Adipocyte (in vitro differentiated cells): ENCODE results near the gene ANO9.

Experiments used
- DNase-seq: peaks from one replicate; pipeline ENCODE4 v3.0.0-alpha.2; 2015; ENCODE audit warnings: low read depth
- H3K27me3 ChIP-seq: replicated peaks from 2 replicates; pipeline ENCODE4 v1.7.0; 2013; ENCODE audit warnings: mild to moderate bottlenecking, low read length, moderate library complexity; ENCODE audit not compliant: control insufficient read depth, insufficient read depth
- H3K36me3 ChIP-seq: 2 replicates; pipeline ENCODE4 v1.7.0; 2013; ENCODE audit warnings: low read length, mild to moderate bottlenecking, moderate library complexity; ENCODE audit not compliant: control insufficient read depth, insufficient read depth, severe bottlenecking
- H3K4me1 ChIP-seq: 2 replicates; pipeline ENCODE4 v1.7.0; 2013; ENCODE audit warnings: mild to moderate bottlenecking, low read length, moderate library complexity; ENCODE audit not compliant: control insufficient read depth, insufficient read depth
- H3K4me3 ChIP-seq: 2 replicates; pipeline ENCODE4 v1.7.0; 2013; ENCODE audit warnings: mild to moderate bottlenecking, low read length, moderate library complexity
- H3K9ac ChIP-seq: 2 replicates; pipeline ENCODE4 v1.7.0; 2013; ENCODE audit warnings: mild to moderate bottlenecking, low read length, moderate library complexity
- H3K9me3 ChIP-seq: 2 replicates; pipeline ENCODE4 v1.7.0; 2013; ENCODE audit warnings: mild to moderate bottlenecking, low read length, moderate library complexity; ENCODE audit not compliant: control insufficient read depth

The ANO9 gene

DNA sequence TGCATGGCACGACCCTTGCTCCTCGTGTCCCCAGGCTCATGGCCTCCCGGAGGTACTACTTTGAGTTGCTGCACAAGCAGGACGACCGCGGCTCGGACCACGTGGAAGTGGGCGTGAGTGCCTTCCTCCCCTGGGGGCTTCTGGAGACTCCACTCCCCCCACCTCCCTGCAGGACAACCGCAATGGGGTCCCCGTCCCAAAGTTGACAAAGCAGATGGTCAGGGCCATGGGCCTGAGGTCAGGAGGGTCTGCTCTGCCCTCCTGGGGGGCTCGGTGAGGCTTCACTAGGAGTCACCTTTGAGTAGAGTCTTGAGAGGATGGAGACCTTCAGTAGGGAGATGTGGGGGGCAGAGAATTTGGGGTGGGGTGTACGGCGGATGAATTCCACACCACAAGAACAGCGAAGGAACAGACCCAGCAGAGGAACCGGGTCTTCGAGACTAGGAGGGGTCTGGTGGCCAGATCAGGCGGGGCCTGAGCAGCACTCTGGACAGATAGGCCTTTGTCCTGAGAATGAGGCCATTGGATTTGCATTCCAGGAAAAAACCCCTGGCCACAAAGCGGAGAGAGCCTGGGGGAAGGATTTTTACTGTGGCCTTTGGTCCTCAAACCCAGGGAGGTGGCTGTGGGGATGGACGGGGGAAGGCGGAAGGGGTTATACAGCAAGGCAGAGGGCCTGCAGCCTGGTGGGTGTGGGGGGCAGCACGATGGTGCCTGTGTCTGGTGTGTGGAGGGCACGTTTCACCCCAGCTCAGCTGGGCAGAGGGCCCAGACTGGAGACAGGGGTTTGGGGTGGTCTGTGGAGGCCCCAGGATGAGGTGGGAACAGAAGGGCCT, 67.9 kb downstream of the ANO9 start:
- peaks cover 22% of the 10 kb centered on the region for H3K27me3 ChIP-seq
- H3K4me3 ChIP-seq = no peak overlapping the region
- H3K4me1 ChIP-seq = no peaks in the 10 kb centered on the region
- H3K9ac ChIP-seq = no peak overlapping the region
- no peak for DNase-seq
- H3K36me3 ChIP-seq = no peaks in the 10 kb centered on the region
- no peaks in the 10 kb centered on the region for H3K9me3 ChIP-seq

DNA sequence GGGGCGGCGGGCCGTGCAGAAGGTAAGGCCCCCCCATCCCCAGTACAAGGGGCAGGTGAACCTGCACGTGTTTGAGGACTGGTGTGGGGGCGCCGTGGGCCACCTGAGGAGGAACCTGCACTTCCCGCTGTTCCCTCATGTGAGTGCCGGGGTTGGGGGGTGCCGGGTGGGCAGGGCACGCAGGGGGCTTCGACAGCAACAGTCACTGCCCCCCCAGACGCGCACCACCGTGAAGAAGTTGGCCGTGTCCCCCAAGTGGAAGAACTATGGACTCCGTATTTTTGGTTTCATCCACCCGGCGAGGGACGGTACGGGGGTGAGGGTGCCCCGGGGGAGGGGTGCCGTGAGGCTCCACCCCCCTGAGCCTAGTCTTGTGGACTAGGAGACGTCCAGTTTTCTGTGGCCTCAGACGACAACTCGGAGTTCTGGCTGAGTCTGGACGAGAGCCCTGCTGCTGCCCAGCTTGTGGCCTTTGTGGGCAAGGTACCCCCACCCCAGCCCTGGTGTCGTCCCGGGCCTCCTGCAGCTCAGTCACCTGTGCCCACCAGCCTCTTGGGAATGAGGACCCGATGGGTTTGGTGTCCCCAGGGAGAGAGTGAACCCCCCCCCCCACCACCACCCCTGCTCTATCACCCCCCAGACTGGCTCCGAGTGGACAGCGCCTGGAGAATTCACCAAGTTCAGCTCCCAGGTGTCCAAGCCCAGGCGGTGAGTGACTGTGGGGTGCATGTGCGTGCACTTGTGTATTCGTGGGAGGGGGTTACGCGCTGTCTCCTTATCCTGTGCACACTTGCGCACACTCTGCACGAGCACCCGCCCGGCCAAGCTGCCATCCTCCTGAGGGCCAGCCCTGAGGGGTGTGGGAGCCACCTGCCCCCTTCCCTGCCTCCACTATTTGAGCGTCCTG, 68.7 kb downstream of the ANO9 start:
- Histone ChIP-seq H3K27me3 (peaks cover 20% of the 10 kb centered on the region), H3K9me3 (no peaks in the 10 kb centered on the region), H3K4me1 (no peaks in the 10 kb centered on the region), H3K4me3 (no peak overlapping the region), H3K9ac (no peak overlapping the region), H3K36me3 (no peaks in the 10 kb centered on the region)
- no peak for DNase-seq

DNA sequence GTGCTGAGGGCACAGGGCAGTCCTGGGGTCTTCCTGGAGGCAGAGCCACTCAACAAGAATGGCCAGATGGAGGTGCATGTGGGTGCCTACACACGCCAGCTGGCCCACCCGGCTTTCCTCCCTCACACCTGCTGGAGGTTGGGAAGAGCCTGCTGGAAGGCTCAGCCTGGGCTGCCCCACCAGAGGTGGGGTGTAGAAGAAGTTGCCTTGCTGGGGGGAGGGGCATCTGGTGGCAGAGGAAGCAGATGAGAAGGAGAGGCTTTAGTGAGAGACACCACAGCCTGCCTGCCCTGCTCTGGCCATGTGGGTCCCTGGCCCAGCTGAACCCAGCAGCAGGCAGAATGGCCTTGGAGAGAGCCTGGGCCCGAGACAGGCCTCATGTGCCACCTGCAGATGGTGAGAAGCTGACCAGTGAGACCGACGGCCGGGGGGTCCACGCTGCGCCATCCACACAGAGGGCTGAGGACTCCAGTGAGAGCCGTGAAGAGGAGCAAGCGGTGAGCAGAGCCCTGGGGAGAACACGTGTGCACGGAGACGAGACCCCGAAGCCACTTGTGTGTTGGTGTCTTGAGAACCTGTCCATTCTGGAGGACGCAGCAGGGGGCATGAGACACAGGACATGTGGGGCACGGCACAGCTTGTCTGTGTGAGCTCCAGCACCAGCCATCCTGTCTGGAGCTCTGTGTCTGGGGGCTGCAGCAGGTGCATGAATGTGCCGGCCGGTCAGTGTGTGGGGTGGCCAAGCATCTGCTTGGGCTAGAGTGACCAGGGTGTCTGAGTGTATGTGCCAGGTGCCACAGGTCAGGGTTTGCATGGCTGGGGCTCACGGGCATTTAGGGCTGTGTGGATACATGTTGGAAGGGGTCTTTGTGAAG, 69.9 kb downstream of the ANO9 start:
- no peak overlapping the region for H3K4me3 ChIP-seq
- H3K4me1 ChIP-seq = no peaks in the 10 kb centered on the region
- H3K27me3 ChIP-seq = peaks cover 25% of the 10 kb centered on the region
- no peak overlapping the region for H3K9ac ChIP-seq
- no peaks in the 10 kb centered on the region for H3K36me3 ChIP-seq
- no peaks in the 10 kb centered on the region for H3K9me3 ChIP-seq
- DNase-seq = no peak

DNA sequence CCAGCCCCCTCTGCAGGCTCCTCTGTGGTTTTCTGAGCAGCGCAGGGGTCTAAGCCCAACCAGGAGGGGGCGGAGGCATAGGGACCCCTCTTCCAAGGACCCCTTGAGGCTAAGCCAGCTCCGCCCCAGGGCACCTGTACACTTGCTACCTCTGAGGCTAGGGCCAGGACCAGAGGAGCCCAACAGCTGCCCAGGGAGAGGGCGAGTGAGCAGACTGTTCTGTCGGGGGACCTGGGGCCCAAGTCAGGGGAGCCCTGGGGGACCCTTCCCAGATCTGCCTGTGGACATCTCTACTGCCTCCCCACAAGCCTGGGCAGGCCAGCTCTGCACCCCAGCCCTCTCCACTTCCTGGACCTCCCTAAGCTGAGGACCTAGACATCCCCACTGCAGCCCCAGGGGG, 70.8 kb downstream of the ANO9 start:
- Histone ChIP-seq H3K36me3 (no peaks in the 10 kb centered on the region), H3K4me1 (no peaks in the 10 kb centered on the region), H3K27me3 (peaks cover 31% of the 10 kb centered on the region), H3K9me3 (no peaks in the 10 kb centered on the region), H3K4me3 (no peak overlapping the region), H3K9ac (no peak overlapping the region)
- DNase-seq = no peak

DNA sequence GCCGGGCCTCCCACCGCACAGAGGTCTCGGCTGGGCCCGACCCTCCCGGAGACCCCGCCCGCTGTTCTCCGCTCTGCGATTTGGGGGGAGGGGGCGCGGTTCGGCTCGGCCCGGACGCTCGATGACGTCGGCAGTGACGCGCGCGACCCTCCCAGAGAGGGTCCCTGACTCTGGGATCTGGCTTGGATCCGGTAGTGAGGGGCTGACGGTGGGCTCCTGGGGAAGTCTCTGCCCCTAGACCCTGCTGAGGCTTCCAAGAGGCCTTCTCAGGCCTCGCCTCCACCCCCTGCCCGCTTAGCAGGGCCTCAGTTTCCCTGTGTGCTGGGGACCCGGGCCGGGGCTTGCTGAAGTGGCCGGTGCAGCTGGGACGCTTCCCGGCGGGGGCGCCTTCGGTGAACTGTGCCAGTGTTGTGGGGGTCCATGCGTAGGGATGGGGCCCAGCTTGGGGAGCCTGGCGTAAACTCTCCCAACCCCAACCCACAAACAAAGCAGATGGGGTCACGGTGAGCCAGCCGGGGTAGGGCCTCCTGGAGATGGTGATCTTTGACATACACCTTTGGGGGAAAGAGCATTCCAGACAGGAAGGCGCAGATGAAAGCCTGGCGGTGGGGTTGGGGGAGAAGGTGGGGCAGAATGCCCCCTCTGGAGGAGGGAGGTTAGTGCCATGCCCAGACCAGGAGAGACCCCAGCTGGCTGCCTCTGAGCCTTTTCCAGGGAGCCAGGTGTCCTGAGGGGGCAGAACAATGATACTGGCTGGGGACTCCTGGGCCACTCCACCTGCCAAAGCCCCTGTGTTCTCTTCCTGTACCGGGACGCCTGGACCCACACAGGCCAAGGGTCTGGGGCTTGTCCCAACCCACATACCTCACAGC, 71.5 kb downstream of the ANO9 start:
- Histone ChIP-seq H3K36me3 (no peaks in the 10 kb centered on the region), H3K9ac (no peak overlapping the region), H3K27me3 (peaks cover 35% of the 10 kb centered on the region), H3K4me3 (no peak overlapping the region), H3K9me3 (no peaks in the 10 kb centered on the region), H3K4me1 (no peaks in the 10 kb centered on the region)
- no peak for DNase-seq

DNA sequence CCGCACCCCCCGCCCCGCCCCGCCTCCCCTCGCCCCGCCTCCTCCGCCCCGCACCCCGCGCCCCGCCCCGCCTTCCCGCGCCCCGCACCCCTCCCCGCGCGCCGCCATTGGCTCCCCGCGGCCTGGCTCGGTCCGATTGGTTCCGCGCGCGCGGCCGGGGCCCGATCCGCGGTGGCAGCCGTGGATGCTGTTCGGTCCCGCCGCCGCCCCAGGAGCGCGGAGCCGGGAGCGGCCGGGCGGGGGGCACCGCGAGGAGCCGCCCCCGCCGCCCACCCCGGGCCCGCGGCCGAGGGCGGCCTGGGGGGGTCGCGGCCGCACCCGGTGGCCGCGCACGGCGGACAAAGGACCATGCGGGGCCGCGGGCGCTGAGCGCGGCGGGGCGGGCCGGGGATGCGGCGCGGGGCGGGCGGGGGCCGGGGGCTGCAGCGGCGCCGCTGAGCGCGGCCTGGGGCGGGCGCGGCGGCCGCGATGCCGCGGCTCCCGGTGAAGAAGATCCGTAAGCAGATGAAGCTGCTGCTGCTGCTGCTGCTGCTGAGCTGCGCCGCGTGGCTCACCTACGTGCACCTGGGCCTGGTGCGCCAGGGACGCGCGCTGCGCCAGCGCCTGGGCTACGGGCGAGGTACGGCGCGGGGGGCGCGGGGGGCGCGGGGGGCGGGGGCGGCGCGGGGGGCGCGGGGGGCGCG, 72.3 kb downstream of the ANO9 start, which contains the start of gene B4GALNT4:
TSS of gene B4GALNT4 (plus strand) at position 164 of the 683 bp plus-strand sequence. CDS start at position 469, 305 bp downstream.
- Histone ChIP-seq H3K4me3 (no peak within 1 kb of the TSS), H3K36me3 (no peaks in the 10 kb centered on the region), H3K4me1 (no peaks in the 10 kb centered on the region), H3K9ac (no peak within 1 kb of the TSS), H3K27me3 (peaks cover 39% of the 10 kb centered on the region), H3K9me3 (no peaks in the 10 kb centered on the region)
- DNase-seq = peak; percentile 92

DNA sequence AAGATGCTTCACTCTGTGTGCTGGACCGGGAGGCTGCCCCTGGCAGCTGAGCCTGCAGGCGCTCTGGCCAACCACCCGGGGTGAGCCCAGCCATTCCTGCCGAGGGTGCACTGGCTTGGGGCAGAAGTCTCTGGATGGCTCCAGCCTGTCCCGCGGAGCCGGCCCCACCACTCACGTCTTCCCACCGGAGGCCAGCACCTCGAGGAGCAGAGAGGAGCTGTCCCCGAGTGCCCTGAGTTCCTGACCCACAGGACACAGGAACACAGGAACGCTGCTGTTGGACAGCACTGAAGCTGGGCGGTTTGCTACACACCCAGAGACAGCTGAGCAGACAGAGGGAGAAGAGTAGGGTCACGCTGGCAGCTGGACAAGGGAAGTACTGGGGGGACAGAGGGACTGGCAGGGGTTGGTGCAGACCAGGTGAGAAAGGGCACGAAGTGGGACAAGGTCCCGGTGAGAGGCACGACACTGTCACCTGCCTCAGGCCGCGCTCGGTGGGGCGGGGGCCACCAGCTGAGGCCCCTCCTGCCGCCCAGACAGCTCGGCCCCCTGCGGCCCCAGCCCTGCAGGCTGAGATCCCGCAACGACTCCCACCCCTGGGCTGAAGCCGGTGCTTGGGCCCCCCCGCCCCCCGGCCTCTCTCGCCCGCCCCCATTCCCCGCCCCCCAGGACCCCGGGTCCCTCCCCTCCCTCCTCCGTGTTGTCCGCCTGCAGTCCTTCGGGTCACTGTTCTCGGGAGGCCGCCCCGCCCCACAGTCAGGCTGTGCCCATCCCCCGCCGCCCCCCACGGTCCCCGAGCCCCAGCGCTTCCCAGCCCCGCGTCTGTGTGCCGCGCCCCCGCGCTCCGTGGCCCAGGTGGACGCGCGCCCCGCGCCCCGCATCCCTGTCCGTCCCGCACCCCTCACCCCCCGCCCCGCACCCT, 73.1 kb downstream of the ANO9 start:
- H3K4me1 ChIP-seq = no peaks in the 10 kb centered on the region
- no peaks in the 10 kb centered on the region for H3K36me3 ChIP-seq
- no peak overlapping the region for H3K4me3 ChIP-seq
- H3K9me3 ChIP-seq = no peaks in the 10 kb centered on the region
- no peak for DNase-seq
- H3K9ac ChIP-seq = no peak overlapping the region
- peaks cover 46% of the 10 kb centered on the region for H3K27me3 ChIP-seq

DNA sequence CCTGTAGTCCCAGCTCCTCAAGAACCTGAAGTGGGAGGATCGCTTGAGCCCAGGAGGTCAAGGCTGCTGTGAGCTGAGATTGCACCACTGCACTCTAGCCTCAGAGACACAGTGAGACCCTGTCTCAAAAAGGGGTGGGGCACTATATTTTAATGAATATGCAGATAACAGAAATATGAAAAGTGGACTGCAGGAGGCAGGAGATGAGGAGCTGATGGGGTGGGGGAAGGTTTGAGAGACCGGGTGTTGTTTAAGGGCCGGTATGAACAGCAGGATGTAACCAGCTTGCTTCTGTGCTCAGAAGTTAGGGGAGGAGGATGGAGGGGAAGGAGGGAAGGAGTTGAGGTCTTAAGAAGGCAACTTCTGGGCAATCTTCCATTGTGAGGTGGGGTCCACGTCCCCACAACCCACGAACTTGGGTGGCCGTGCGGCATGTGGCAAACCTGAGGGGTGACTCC, 73.8 kb downstream of the ANO9 start:
- H3K27me3 ChIP-seq = peaks cover 43% of the 10 kb centered on the region
- no peak overlapping the region for H3K9ac ChIP-seq
- H3K36me3 ChIP-seq = no peaks in the 10 kb centered on the region
- H3K4me3 ChIP-seq = no peak overlapping the region
- no peaks in the 10 kb centered on the region for H3K4me1 ChIP-seq
- no peak for DNase-seq
- H3K9me3 ChIP-seq = no peaks in the 10 kb centered on the region
